ENCODE measurements around the gene PHACTR2. TPM values are rescaled to one million over a fixed set of nuclear protein-coding genes. Genes with fewer than 3 reads are reported as not detected.
"Not testable (repeated sequence)": the region's sequence is repeated elsewhere in the genome, so short reads cannot be mapped to it uniquely, and the experiment has no call there.

PHACTR2 gene
- total RNA-seq, 1 donor from 2014 or later: 24.5 TPM

DNA sequence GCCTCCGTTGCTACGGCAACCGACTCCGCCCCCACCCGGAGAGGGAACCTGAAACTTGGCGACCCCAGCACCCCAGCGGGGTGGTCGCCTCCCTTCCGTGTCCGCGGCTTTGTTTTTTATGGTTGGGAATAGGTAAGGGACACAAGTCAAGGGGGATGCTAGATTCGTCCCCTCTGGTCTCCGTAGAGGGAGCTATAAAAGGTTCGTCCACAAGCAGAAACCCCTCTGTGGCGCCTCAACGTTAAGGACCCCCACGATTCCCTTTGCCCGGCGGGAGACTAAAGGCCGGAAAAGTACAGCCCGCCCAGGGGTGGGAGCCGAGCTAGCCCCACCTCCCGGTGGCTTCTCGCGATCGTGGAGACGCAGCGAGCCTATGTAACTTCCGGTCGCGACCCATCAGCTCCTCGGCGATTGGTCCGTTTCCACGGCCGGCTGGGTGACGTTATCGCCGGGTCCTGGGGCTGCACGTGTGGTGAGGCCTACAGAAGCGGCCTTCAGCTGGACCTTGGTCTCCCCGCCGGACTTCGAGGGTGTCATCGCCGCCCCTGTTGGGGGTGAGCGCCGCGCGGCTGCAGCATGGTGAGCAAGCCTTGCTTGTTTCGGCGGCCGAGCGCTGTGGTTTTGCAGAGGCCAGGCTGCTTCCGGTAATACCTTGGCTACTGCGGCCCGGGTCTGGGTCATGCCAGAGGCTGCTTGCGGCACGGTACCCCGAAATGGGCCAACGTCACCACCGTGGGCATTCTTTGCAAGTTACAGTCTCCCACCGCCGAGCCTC lies 165.3 kb downstream of the PHACTR2 start, which contains the start of gene LTV1:
Gene LTV1 (plus strand): TSS at position 437 of the 775 bp plus-strand sequence. CDS start 140 bp downstream, at position 577.
- Histone ChIP-seq H3K27me3 (ENCODE audit: control insufficient read depth, insufficient read depth, low read length) (no peaks in the 10 kb centered on the region), H3K36me3 (ENCODE audit: control insufficient read depth, insufficient read depth, low read length) (peaks cover 12% of the 10 kb centered on the region), H3K4me3 (ENCODE audit: low read depth, low read length) (peak within 1 kb of the TSS; percentile 95)
- FAIRE-seq: no peak
- TF ChIP-seq, protein P1, sequence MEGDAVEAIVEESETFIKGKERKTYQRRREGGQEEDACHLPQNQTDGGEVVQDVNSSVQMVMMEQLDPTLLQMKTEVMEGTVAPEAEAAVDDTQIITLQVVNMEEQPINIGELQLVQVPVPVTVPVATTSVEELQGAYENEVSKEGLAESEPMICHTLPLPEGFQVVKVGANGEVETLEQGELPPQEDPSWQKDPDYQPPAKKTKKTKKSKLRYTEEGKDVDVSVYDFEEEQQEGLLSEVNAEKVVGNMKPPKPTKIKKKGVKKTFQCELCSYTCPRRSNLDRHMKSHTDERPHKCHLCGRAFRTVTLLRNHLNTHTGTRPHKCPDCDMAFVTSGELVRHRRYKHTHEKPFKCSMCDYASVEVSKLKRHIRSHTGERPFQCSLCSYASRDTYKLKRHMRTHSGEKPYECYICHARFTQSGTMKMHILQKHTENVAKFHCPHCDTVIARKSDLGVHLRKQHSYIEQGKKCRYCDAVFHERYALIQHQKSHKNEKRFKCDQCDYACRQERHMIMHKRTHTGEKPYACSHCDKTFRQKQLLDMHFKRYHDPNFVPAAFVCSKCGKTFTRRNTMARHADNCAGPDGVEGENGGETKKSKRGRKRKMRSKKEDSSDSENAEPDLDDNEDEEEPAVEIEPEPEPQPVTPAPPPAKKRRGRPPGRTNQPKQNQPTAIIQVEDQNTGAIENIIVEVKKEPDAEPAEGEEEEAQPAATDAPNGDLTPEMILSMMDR (IDR thresholded peaks at IDR 0.05; ENCODE audit: insufficient read depth, low read length, severe bottlenecking): no peak
- peak; percentile 85 for DNase-seq (ENCODE audit: low read depth)

DNA sequence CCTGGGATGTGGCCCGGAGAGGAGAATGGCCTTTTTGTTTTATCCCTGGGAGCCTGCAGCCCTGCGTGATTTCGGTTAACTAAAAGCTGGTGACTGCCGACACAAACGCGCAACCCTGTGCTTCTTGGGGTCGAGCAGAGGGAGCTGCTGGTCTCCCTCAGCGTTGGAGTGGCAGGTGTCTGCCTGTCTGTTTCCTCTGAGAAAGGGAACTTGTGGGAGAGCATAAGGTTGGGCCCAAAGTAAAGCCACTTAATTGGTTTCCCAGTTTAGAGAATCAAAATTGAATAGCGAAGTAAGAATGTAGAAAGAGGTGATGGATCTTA lies 165.9 kb downstream of the PHACTR2 start:
- Histone ChIP-seq H3K27me3 (ENCODE audit: control insufficient read depth, insufficient read depth, low read length) (no peaks in the 10 kb centered on the region), H3K36me3 (ENCODE audit: control insufficient read depth, insufficient read depth, low read length) (peaks cover 14% of the 10 kb centered on the region), H3K4me3 (ENCODE audit: low read depth, low read length) (peak overlapping the region; percentile 95)
- no peak for DNase-seq (ENCODE audit: low read depth)
- FAIRE-seq: no peak
- TF ChIP-seq, protein P1 (IDR thresholded peaks at IDR 0.05; ENCODE audit: insufficient read depth, low read length, severe bottlenecking): no peak

DNA sequence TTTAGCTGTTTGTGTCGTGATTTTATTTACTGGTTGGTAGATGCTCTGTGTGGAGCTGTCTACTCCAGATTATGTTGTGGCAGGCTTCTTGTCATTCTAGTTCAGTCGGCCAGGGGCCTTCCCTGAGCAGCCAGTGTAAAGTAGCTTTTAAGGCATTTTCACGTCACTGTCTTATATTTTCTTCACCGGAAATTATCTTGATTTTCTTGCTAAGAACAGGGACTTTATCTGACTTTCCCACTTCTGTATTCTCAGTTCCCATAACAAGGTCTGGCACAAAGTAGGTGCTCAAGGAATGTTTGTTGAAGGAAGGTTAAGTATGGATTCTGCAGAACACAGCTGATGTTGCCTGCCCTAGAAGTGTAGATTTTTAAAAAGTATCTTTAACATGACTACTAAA lies 166.2 kb downstream of the PHACTR2 start:
- Histone ChIP-seq H3K27me3 (ENCODE audit: control insufficient read depth, insufficient read depth, low read length) (no peaks in the 10 kb centered on the region), H3K4me3 (ENCODE audit: low read depth, low read length) (peak overlapping the region; percentile 95), H3K36me3 (ENCODE audit: control insufficient read depth, insufficient read depth, low read length) (peaks cover 15% of the 10 kb centered on the region)
- DNase-seq (ENCODE audit: low read depth) (peak; percentile 6), FAIRE-seq (no peak)
- TF ChIP-seq, protein P1 (IDR thresholded peaks at IDR 0.05; ENCODE audit: insufficient read depth, low read length, severe bottlenecking): no peak

- Histone ChIP-seq H3K27me3 (ENCODE audit: control insufficient read depth, insufficient read depth, low read length) (no peaks in the 10 kb centered on the region), H3K36me3 (ENCODE audit: control insufficient read depth, insufficient read depth, low read length) (peaks cover 15% of the 10 kb centered on the region), H3K4me3 (ENCODE audit: low read depth, low read length) (no peak overlapping the region)
- no peak for FAIRE-seq
- DNase-seq (ENCODE audit: low read depth): no peak
- TF ChIP-seq, protein P1 (IDR thresholded peaks at IDR 0.05; ENCODE audit: insufficient read depth, low read length, severe bottlenecking): no peak
Measured at GRCh38 chr6:143845033-143845432, 167.3 kb downstream of the PHACTR2 start.

DNA sequence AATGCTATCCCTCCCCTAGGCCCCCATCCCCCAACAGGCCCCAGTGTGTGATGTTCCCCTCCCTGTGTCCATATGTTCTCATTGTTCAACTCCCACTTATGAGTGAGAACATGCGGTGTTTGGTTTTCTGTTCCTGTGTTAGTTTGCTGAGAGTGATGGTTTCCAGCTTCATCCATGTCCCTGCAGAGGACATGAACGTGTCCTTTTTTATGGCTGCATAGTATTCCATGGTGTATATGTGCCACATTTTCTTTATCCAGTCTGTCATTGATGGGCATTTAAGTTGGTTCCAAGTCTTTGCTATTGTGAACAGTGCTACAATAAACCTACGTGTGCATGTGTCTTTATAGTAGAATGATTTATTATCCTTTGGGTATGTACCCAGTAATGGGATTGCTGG lies 173.9 kb downstream of the PHACTR2 start:
- H3K36me3 ChIP-seq (ENCODE audit: control insufficient read depth, insufficient read depth, low read length): peaks cover 11% of the 10 kb centered on the region
- not testable (repeated sequence) for H3K4me3 ChIP-seq (ENCODE audit: low read depth, low read length); H3K27me3 ChIP-seq (ENCODE audit: control insufficient read depth, insufficient read depth, low read length); FAIRE-seq; DNase-seq (ENCODE audit: low read depth)

DNA sequence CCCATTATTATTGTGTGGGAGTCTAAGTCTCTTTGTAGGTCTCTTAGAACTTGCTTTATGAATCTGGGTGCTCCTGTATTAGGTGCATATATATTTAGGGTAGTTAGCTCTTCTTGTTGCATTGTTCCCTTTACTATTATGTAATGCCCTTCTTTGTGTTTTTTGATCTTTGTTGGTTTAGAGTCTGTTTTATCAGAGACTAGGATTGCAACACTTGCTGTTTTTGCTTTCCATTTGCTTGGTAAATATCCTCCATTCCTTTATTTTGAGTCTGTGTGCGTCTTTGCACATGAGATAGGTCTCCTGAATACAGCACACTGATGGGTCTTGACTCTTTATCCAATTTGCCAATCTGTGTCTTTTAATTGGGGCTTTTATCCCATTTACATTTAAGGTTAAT lies 177.3 kb downstream of the PHACTR2 start:
- DNase-seq (ENCODE audit: low read depth); H3K27me3 ChIP-seq (ENCODE audit: control insufficient read depth, insufficient read depth, low read length); H3K4me3 ChIP-seq (ENCODE audit: low read depth, low read length); FAIRE-seq: not testable (repeated sequence)
- H3K36me3 ChIP-seq (ENCODE audit: control insufficient read depth, insufficient read depth, low read length): peaks cover 17% of the 10 kb centered on the region

GRCh38 chr6:143856762-143857161 lies 179.0 kb downstream of the PHACTR2 start:
- FAIRE-seq; H3K4me3 ChIP-seq (ENCODE audit: low read depth, low read length); DNase-seq (ENCODE audit: low read depth); H3K27me3 ChIP-seq (ENCODE audit: control insufficient read depth, insufficient read depth, low read length): not testable (repeated sequence)
- H3K36me3 ChIP-seq (ENCODE audit: control insufficient read depth, insufficient read depth, low read length): peaks cover 19% of the 10 kb centered on the region
